ENCODE results near the gene CHMP2A.

The CHMP2A gene

DNA sequence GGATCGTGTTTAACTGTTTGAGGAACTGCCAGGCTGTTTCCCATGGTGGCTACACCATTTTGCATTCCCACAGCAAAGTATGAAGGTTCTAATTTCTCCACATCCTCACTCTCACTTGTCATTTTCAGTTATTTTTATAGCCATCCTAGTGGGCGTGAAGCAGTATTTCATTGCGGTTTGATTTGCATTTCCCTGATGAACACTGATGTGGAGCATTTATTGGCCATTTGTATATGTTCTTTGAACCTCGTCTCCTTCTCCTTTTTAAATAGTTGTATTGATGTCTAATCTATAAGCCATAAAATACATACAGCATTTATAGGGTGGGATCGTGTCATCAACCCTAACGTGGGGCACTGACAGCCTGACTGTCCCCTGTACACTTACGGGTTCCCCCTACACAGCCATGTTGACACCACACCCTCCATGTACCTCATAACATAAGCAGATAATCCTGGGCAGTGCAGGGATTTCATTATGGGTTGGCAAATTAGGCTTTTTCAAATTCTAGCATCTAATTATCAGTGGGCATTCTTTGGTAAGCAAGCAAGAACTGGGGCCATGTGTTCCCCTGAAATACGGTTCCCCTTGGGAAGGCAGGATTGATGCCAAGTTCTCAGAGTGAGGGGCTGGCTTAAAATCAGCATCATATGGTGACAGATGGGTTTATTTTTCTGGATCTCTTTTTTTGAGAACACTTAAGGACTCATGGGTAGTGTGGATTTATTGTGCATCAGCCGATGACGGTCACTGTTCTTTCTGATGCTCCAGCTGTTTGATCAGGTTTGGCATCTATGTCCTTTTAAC lies 23.7 kb downstream of the CHMP2A start:
- DNase-seq (ENCODE audit: low spot score): no peak
- no peak for TF ChIP-seq CTCF (IDR thresholded peaks at IDR 0.05; ENCODE audit: extremely low read depth, missing control alignments)

- DNase-seq (ENCODE audit: low spot score): no peak
- no peak for TF ChIP-seq CTCF (IDR thresholded peaks at IDR 0.05; ENCODE audit: extremely low read depth, missing control alignments)
Measured at GRCh38 chr19:58529405-58529804, 25.5 kb downstream of the CHMP2A start.

GRCh38 chr19:58522709-58523108 lies 32.2 kb downstream of the CHMP2A start:
- no peak for TF ChIP-seq CTCF (IDR thresholded peaks at IDR 0.05; ENCODE audit: extremely low read depth, missing control alignments)
- DNase-seq (ENCODE audit: low spot score): no peak

DNA sequence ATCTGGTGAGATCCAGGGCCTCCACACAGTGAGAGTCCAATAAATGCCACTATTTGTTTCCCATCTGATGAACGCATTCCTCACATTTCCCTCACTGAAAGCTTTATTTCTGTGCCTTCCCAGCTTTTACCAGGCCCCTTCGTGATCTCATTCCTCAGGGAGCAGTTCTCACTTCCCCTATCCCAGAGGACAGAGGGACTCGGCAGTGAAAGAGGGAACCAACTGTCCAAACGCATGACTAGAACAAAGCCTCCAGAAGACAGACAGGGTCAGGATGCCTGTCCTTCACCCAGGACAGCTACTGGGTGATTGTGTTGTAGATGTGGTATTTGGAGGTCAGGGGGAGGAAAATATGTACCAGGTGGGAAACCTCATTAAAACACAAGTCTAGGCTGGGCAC lies 33.3 kb downstream of the CHMP2A start:
- DNase-seq (ENCODE audit: low spot score): no peak
- no peak for TF ChIP-seq CTCF (IDR thresholded peaks at IDR 0.05; ENCODE audit: extremely low read depth, missing control alignments)

DNA sequence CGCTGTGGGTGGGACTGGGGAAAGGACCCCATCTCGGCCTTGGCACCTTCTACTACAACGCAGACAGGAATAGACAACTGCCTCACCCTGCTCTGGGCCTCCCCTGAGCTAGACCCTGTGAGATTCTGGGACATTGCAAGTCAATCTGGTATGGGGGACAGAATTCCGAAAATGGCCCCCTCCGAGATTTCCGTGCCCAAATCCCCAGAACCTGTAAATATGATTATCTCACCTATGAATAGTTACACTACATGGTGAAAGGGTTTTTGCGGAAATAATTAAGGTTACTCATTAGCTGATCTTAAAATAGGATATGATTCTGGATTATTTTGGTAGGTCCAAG lies 34.7 kb downstream of the CHMP2A start:
- DNase-seq (ENCODE audit: low spot score): no peak
- TF ChIP-seq CTCF (IDR thresholded peaks at IDR 0.05; ENCODE audit: extremely low read depth, missing control alignments): no peak

DNA sequence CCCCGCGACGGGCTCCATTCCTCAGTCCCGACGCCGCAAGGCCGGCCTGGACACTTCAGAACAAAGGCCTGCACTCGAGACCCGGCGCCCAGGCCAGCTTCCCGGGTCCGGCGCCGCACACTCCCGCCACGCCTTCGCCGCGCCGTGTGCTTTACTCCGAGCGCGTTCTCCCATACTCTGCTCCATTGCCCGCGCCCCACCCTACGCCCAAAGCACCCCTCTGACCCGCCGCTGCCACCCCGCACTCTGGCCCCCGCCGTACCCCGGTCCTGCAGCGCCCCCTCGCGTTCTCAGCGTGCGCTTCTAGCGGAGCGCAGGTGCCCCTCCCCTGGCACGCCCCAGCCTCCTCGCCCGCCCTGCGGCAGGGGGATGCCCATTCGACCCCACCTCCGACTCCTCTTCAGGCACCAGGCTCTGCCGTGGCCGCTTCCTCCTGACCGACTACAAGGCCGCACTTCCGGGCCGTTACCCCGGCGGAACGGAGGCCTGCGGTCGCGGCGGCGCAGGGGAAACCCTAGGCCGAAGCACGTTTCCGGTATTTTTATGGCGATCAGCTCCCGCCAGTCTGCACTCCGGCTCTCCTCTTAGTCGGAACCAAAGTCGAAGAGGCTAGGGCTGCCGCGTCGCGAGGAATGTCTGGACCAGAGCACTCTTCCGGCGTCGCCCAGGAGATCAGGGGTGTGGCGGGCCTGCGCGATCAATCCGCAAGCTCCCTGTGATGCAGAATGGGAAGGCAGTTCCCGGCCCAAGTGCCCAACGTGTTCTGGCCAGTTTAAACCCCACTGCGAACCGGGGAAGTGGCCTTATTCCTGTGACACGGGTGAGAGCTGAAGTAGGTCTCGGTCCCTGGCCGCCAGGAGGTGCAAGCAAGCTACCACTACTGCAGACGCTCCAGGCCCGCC lies 35.3 kb downstream of the CHMP2A start, which contains the start of gene ZBTB45:
Gene ZBTB45, minus strand, starts transcription at position 456 of the 902 bp plus-strand sequence. CDS start 2,137 bp downstream, outside the sequence.
- peak; percentile 79 for TF ChIP-seq CTCF (IDR thresholded peaks at IDR 0.05; ENCODE audit: extremely low read depth, missing control alignments)
- DNase-seq (ENCODE audit: low spot score): peak; percentile 91

GRCh38 chr19:58519087-58519354 lies 35.9 kb downstream of the CHMP2A start:
- peak; percentile 46 for TF ChIP-seq CTCF (IDR thresholded peaks at IDR 0.05; ENCODE audit: extremely low read depth, missing control alignments)
- peak; percentile 67 for DNase-seq (ENCODE audit: low spot score)

Data from GM20000 (cell line).